Pons (tissue), 1 donor: ENCODE measurements around the gene CNTNAP2.
"Not testable (repeated sequence)": the region's sequence is repeated elsewhere in the genome, so short reads cannot be mapped to it uniquely, and the experiment has no call there.

Experiments used
- DNase-seq: peaks from one replicate; pipeline ENCODE4 v3.0.0-alpha.2; 2016; ENCODE audit warnings: low spot score

Gene CNTNAP2

GRCh38 chr7:147567043-147567442 is 1450.4 kb downstream of the CNTNAP2 start:
- no peak for DNase-seq

DNA sequence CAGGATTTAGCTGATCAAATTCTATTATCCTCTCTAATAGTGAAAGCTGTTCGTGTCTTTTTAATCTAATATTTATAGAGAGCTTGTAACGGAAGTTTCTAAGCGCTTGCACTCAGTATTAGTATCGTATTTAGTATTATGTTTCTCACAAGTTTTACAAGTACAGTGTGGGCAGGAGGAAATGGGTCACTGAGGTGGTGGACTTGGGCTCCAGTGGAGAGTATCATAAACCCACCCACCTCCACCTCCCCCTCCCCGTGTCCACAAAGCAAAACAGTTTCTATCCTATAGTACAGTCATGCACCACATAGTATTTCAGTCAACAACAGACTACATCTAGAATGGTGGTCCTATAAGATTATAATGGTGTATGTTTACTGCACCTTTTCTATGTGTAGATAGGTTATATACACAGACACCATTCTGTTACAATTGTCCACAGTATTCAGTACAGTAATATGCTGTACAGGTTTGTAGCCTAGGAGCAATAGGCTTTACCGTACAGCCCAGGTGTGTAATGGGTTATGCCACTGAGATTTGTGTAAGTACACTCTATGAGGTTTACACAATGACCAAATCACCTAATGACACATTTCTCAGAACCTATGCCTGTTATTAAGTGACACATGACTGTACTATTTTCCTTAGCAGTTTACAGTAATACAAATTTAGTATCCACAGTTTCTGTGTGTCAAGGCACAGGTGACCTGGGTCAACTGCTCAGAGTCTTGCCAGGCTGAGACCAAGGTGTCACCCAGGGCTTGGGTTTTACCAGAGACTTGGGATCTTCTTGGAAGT is 1452.7 kb downstream of the CNTNAP2 start:
- DNase-seq: no peak

- DNase-seq: no peak
These were observed 1453.8 kb downstream of the CNTNAP2 start for GRCh38 chr7:147570390-147570789.

GRCh38 chr7:147571436-147572185 is 1455.0 kb downstream of the CNTNAP2 start:
- peak; percentile 86 for DNase-seq

GRCh38 chr7:147578196-147578595 is 1461.6 kb downstream of the CNTNAP2 start:
- DNase-seq: no peak

- DNase-seq: no peak
These were observed 1462.5 kb downstream of the CNTNAP2 start for GRCh38 chr7:147579148-147579547.

GRCh38 chr7:147584771-147585193 is 1468.2 kb downstream of the CNTNAP2 start:
- DNase-seq: no peak

GRCh38 chr7:147586110-147586509 is 1469.5 kb downstream of the CNTNAP2 start:
- DNase-seq: no peak

DNA sequence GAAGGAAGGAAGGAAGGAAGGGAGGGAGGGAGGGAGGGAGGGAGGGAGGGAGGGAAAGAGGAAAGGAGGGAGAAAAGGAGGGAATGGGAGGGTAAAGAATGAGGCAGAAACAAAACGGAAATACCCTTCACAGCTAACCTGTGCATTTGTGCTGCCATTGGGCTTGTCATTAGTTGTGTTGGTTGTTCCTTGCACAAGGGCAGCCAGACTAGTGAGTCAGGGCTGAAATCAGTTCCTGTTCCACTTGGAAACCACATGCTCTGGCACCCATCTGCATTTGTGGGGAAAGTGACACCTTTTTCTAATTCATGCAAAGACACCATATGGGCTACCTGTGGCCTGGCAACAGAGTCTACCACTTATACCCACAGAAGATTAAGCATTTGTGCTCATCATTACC is 1469.9 kb downstream of the CNTNAP2 start:
- no peak for DNase-seq

DNA sequence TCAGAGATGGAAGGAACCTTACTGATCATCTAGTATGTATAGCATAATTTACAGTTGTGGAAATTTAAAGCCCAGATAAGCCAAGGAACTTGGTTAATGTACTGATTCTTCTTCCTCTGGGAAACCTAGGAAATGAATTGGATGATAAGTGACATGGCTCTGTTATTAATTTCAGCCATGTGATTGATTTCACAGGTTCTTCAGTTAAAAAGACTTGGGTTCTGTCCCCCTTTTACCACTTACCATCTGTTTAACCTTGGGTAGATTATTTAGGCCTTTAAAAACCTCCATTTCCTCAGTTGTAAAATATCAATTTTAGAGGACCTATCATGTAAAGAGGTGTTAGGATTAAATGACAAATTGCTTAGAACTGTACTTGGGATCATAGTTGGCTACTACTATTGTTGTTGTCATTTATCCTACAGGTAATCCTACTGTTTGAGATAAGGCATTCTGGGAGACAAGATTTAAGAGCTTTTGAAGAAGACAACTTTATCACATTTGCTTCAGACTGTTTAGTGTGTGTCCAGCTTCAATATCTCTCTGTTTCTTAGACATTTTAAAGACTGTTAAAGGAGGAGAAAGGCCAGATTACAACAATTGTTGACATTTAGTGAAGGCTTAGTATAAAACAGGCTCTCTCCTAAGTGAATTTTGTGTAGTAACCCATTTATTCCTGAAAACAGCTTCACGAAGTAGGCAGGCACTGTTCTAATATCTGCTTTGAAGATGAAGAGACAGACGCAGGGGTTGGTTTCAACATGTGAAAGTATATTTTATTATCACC is 1476.9 kb downstream of the CNTNAP2 start:
- no peak for DNase-seq

DNA sequence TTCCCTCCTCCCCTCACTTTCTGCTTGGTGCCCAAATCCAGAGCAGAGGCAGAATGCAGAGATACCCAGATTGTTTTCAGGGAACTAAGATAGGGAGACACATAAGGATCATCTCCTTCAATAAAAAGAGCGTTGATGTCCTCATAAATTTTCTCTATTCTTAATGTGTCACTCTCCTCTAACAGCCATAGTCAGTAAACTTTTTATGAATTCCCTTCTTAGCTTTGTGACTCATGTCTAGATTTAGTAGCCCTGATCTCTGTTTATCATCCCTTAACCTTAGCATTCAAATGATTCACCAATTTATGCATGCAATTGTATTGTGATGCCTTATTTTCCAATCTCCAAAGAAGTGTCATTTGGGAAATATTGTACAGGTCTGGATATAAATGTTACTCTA is 1478.4 kb downstream of the CNTNAP2 start:
- no peak for DNase-seq

- not testable (repeated sequence) for DNase-seq
These were observed 1482.1 kb downstream of the CNTNAP2 start for GRCh38 chr7:147598687-147599086.

DNA sequence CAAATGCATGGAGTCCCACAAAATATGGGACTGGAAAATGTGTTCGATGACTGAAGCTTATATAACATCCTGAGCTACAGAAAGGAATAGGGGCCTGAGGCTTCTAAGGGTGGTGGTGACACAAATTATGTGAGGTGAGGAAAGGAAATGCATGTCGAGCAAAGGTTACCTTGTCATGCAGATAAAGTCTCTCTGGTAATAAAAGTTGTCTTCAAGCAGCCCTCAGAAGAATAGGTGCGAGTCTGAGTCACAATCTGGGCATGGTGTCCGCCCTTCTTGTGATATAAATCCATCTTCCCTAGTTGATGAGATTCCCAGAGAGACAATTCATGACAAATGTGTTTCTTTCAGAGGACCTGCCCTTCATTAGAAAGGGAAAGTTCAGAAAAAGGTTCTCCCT is 1488.7 kb downstream of the CNTNAP2 start:
- no peak for DNase-seq

GRCh38 chr7:147607157-147607800 is 1490.7 kb downstream of the CNTNAP2 start:
- no peak for DNase-seq

GRCh38 chr7:147611431-147611830 is 1494.8 kb downstream of the CNTNAP2 start:
- no peak for DNase-seq

DNA sequence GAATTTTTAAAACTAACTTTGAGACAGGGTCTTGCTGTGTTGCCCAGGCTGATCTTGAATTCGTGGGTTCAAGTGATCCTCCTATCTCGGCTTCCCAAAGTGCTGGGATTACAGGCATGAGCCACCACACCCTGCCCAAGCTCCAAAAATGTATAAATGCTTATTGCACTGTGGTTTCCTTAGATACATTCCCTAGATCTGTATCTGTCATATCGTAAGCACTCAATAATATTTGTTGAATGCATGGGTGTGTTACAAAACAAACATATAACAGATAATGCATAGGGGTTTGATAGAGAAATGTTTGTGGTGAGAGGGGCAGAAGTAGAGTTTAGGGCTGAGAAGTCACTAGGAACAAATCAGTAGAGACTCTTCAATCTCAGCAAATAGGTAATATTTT is 1518.7 kb downstream of the CNTNAP2 start:
- no peak for DNase-seq

GRCh38 chr7:147636553-147636952 is 1520.0 kb downstream of the CNTNAP2 start:
- no peak for DNase-seq

GRCh38 chr7:147638566-147638965 is 1522.0 kb downstream of the CNTNAP2 start:
- DNase-seq: no peak

DNA sequence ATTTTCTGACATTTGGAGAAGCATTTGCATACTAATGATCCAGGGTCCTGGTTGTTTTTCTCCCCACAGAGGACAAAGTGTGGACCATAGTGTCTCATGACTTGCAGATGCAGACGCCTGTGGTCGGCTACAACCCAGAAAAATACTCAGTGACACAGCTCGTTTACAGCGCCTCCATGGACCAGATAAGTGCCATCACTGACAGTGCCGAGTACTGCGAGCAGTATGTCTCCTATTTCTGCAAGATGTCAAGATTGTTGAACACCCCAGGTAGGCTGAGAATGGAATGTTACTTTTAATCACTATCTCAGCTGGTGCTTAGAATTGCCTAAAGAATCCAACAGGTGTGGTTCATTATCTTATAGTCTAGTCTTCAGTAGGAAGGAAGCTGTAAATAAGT is 1522.4 kb downstream of the CNTNAP2 start:
- DNase-seq: peak; percentile 82

GRCh38 chr7:147639751-147640150 is 1523.2 kb downstream of the CNTNAP2 start:
- DNase-seq: peak; percentile 21

- no peak for DNase-seq
These were observed 1524.2 kb downstream of the CNTNAP2 start for GRCh38 chr7:147640821-147641220.

DNA sequence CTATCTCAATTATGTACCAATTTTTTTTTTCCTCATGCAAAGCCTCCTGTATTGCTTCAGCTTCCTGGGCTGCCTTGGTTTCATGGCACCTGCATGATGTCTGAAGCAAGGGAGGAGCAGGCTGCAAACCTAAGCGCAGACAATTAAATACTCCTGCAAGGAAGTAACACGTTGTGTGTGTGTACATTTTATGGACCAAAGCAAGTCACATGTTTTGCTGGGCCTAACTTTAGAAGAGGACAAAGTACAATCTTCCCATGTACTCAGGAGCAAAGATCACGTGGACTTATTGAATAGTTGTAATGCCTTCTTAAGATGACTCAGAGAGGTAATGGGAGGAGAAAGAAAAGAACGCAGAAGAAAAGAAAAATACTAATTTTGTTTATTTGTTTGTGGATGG is 1530.0 kb downstream of the CNTNAP2 start:
- no peak for DNase-seq
